ENCODE measurements around the gene FGD5.

The FGD5 gene

GRCh38 chr3:14853271-14853951 is 34.6 kb downstream of the FGD5 start:
- no peak for DNase-seq

GRCh38 chr3:14857506-14857905 is 38.7 kb downstream of the FGD5 start:
- DNase-seq: no peak

- DNase-seq: no peak
These were observed 39.3 kb downstream of the FGD5 start for GRCh38 chr3:14858105-14858504.

- DNase-seq: no peak
These were observed 41.1 kb downstream of the FGD5 start for GRCh38 chr3:14859880-14860279.

- no peak for DNase-seq
These were observed 42.3 kb downstream of the FGD5 start for GRCh38 chr3:14861031-14861430.

DNA sequence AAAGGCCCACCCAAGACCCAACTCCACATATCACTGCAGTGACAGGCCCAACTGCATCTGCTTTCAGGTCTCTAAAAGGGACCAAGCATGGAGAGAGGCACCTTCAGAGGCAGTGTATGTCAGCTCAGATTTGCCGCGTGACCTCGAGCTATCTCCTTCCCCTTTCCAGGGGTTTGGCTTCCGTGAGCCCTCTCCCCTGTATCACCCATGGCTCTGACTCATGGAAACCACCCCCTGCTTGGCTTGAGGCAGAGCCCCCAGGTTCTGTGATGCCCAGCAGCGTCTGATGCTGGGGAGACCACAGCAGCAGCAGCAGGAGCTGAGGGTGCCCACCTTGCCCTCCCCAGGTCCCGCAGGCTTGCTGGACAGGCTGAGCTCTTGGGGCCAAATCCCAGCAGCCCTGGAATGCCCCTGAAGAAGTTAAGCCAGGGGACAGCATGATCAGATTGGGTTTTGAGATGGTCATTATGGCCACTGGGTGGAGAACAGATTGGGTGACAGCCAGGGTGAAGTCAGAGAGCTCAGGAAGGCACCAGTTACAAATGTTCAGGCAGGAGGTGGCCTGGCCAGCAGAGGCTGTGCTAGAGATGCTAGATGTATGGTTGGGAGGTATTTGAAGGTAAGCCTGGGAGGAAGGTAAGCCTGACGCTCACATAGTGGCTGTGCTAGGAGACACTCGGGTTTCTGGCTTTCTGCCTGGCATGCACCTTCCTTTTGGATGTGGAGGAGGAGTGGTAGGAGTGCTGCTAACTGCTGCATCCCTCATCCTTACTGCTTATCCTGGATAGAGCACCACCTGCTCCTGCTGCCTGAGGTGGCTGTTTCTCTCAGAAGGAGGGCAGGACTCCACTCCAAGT is 42.9 kb downstream of the FGD5 start:
- DNase-seq: peak; percentile 31

GRCh38 chr3:14862303-14862660 is 43.5 kb downstream of the FGD5 start:
- DNase-seq: no peak

- no peak for DNase-seq
These were observed 44.0 kb downstream of the FGD5 start for GRCh38 chr3:14862661-14863230.

DNA sequence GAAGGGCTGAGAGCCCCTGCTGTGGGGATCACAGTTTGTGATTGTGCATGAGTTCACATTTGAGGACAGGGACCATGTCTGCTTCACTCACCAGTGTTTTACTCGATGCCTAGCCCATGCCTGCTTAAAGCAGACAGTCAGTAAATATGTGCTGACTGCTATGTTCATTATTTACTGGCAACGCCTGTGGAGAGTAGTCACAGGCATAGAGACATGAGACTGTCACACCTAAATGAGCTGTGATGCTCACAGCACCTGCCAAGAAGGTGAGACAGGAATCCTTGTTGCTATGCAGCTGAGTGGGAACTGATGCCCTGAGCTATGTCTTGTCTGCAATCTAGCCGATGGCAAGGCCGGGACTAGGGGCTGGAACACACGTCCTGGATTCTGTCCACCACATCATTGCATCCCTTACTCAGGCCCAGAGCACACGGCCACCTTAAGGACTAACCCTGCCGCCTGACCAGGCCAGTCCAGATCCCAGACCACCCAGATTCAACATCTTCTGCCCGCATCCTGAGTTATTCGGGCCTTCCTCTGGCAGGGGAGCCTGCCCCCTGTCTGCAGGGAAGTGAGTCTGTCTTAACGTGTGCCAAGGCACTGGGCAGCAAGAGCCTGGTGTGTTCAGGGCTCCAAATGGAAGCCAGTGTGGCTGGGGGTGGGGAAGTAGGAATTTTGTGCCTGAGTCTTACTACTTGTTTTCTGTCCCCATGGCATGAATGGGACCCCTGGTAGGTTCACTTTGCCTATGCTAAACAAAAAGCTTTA is 44.8 kb downstream of the FGD5 start:
- DNase-seq: peak; percentile 24

DNA sequence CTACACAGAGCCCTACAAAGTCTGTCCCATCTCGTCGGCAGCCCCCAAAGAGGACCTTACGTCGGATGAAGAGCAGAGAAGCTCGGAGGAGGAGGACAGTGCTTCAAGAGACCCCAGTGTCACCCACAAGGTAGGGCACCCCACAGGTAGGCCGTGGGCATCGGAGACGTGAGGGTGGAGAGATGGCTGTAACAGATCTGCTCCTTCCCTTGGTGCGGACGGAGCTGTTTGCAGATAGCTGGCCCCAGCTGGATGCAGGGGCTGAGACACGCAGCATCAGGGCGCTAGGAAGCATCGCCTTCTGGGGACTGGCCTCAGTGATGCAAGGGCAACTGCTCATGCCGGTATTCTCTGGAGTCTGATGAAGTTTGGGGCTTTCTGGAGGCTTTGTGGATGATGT is 45.4 kb downstream of the FGD5 start:
- no peak for DNase-seq

GRCh38 chr3:14866627-14867026 is 47.9 kb downstream of the FGD5 start:
- no peak for DNase-seq

DNA sequence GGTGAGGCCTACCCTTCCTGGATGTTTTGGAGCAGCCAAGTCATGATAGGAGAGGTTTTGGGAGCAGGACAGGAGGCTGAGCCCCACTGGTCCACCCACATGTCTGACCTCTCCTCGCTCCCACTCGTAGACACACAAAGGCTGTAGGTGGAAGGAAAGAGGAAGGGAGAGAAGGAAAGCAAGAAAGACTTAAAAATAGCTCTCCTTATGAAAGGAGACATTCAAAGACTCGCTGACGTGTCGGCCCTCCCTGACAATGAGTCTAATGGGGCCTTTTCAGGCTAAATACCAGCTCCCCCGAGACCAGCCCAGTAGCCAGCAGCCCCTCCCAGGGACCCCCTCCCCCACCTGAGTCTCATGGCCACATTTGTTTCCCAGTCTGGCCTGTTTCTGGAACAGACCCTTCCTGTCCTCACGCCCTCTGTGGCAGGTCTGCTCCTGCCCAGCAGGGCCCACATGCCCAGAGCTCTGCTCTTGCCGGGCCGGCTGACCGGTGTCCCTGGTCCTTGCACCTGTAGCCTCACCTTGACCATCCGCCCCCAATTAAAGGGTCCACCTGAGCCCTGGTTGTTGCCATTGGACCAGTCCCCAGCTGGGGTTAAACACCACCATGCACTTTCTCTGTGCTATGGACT is 49.3 kb downstream of the FGD5 start:
- no peak for DNase-seq

- no peak for DNase-seq
These were observed 51.4 kb downstream of the FGD5 start for GRCh38 chr3:14869917-14870782.

DNA sequence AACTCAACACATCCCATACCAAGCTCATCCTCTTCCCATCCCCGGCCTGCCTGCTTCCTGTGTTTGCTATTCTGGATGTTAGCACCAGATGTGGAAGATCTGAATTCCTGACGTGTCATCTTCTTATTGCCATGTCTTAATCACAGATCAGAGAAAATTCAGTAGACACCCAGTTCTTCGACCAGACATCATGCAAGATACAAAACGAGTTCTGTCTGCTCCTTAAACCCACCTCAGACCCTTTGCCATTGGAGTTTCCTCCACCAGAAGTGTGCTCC is 52.0 kb downstream of the FGD5 start:
- no peak for DNase-seq

DNA sequence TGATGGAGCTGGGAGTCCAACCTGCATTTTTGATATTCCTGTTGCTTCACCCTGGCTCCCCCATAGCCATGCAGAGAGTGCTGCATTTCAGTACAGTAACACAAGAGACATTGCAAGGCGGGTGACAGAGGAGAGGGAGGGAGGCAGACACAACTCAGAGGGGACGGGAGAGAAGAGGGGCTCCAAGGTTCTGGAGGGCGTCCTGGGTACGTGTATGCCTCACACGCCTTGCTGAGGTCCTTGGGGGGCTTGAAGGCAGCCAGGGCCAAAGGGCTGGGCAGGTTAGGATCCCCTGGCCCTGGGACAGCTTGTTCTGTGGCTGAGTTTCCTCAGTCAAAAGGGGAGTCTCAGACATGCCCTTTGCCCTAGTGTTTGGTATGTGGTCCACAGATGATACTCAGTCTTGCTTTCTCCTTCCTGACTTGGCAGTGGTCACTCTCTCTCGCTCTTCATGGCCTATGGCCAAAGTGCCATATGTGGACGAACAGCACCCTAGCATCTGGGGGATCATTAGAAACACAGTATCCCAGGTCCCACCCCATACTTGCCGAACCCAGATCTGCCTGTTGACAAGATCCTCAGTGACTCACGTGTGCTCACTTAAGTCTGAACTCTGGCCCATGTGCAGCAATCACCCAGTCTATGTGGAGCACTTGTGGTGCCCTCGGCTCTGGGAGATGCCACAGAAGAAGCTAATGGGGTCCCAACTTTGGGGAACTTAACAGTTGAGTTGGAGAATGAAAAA is 52.9 kb downstream of the FGD5 start:
- no peak for DNase-seq

GRCh38 chr3:14872706-14873105 is 53.9 kb downstream of the FGD5 start:
- DNase-seq: no peak

DNA sequence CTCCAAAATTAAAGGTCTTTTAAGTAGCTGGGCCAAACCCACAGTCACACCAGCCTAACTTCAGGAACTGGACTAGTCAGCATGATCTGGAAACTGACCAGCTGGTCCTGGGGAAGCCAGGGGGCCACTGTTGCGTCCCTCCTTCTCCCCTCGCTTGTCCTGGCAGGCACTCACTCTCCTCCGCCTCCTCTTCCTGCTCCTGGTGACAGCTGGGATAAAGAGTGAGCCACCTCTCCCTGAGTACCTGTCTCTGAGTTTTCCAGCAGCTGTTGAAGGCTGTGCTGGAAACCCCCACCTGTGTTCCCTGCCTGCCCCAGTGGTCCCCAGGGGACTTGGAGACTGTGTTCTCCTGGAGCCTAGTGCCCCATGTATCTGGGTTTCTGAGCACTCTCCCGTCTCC is 56.0 kb downstream of the FGD5 start:
- DNase-seq: no peak

DNA sequence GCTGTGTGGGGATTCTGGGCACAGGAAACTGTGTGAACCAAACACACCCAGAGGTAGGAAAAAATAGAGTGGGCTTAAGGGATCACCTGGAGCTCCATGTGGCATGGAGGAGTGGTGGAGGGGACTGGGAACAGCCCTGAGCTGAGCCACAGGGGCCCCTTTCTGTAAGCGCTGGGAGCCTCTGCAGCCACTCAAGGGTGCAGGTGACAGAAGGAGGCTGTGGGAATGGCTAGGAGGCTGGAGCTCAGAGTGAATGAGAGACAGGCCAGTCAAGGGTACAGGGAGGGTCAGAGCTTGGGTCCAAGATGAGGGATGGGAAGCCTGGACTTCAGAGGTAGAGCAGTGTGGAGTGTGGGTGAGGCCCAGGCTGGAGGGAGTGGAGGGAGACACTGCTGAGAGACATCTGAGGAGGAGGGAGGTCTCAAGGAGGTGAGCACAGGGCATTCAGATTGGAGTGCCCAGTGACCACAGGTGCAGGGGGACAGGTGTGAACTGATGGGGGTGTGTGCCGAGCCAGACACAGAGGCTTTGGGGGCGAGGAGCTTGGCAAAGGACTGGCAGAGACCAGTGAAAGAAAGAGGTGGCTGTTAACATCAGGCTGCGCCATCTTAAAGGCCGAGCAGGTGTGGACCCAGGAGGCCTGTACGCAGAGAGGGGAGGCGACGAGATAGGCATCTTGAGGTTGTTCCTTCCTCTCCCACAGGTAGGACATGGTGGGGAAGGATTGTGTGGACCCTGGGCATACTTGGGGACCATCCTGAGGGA is 56.8 kb downstream of the FGD5 start:
- DNase-seq: no peak

DNA sequence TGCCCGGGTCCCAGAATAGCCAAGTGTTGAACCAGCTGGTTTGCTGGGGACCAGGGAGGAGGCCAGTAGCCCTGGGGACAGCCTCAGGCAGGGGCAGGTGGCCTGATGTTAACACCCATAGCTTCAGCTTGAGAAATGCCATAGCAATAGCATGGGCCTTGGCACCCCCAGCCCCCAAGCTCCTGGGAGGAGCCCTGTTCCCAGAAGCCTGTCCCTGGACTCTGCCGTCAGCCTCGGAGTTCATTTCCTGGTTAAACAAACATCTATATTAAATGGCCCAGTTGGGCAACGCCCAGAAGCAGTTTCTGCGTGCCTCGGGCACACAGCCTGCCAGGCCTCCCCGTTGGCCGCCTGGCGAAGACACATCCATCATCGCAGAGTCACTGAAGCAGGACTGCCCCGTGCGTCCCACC is 58.2 kb downstream of the FGD5 start:
- DNase-seq: no peak

DNA sequence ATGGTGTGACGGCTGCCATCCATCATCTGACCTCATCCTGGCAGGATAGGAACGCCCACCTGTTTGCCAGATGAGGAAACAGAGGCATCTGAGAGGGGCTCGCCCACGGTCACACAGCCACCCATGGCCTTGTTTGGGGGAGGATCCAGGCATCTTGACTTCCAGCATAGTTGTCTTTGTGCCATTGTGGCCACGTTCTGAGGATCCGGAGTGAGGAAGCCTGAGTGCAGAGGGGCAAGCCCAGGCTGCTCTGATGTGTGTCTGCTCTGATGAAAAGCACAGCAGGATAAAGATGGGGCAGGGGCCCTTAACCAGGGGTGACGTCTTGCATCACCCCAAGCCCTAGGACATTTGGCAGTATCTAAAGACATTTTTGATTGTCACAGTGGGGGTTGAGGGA is 58.7 kb downstream of the FGD5 start:
- no peak for DNase-seq

Data from hematopoietic multipotent progenitor cell treated with erythropoietin and hydrocortisone succinate and interleukin-3 and kit ligand, for 4 days (in vitro differentiated cells).